CD1c-positive myeloid dendritic cell (primary cell): ENCODE data around the gene PRRT1.
"Not testable (repeated sequence)": the region's sequence is repeated elsewhere in the genome, so short reads cannot be mapped to it uniquely, and the experiment has no call there.

ENCODE experiments used
- DNase-seq: peaks from one replicate; pipeline ENCODE4 v3.0.0-alpha.2; 2016; ENCODE audit errors: extremely low spot score

Gene PRRT1

GRCh38 chr6:32126880-32127279 is 24.9 kb downstream of the PRRT1 start:
- no peak for DNase-seq

- DNase-seq = no peak
Observed at GRCh38 chr6:32123681-32124080, 28.1 kb downstream of the PRRT1 start.

- no peak for DNase-seq
Observed at GRCh38 chr6:32120573-32121059, 31.1 kb downstream of the PRRT1 start.

- DNase-seq = peak; percentile 81
Observed at GRCh38 chr6:32118782-32119628, 32.7 kb downstream of the PRRT1 start.

GRCh38 chr6:32117461-32117860 is 34.3 kb downstream of the PRRT1 start:
- no peak for DNase-seq

GRCh38 chr6:32116674-32117073 is 35.1 kb downstream of the PRRT1 start:
- no peak for DNase-seq

- no peak for DNase-seq
Observed at GRCh38 chr6:32115623-32116022, 36.1 kb downstream of the PRRT1 start.

- DNase-seq = no peak
Observed at GRCh38 chr6:32114796-32115195, 36.9 kb downstream of the PRRT1 start.

- peak; percentile 58 for DNase-seq
Observed at GRCh38 chr6:32113386-32114352, 38.1 kb downstream of the PRRT1 start.

GRCh38 chr6:32112431-32112980 is 39.2 kb downstream of the PRRT1 start:
- no peak for DNase-seq

GRCh38 chr6:32111424-32112066 is 40.2 kb downstream of the PRRT1 start:
- no peak for DNase-seq

GRCh38 chr6:32110632-32111031 is 41.1 kb downstream of the PRRT1 start:
- no peak for DNase-seq

- no peak for DNase-seq
Observed at GRCh38 chr6:32109765-32110160, 42.0 kb downstream of the PRRT1 start.

GRCh38 chr6:32109114-32109764 is 42.5 kb downstream of the PRRT1 start, which contains the start of gene TNXB:
Gene TNXB, minus strand, starts transcription at chr6:32109338. Its CDS starts 11,140 bp downstream, at chr6:32098198.
- no peak for DNase-seq

- DNase-seq = no peak
Observed at GRCh38 chr6:32108727-32109113, 43.0 kb downstream of the PRRT1 start.

- DNase-seq = peak; percentile 17
Observed at GRCh38 chr6:32108094-32108627, 43.6 kb downstream of the PRRT1 start.

- no peak for DNase-seq
Observed at GRCh38 chr6:32107406-32107805, 44.3 kb downstream of the PRRT1 start.

GRCh38 chr6:32105433-32105832 is 46.3 kb downstream of the PRRT1 start:
- peak; percentile 12 for DNase-seq

GRCh38 chr6:32102255-32102654 is 49.5 kb downstream of the PRRT1 start:
- DNase-seq = no peak

- not testable (repeated sequence) for DNase-seq
Observed at GRCh38 chr6:32100251-32100650, 51.5 kb downstream of the PRRT1 start.
